CD4-positive, alpha-beta T cell treated with Interleukin-15 for 4 hours (primary cell): ENCODE results near the gene CIC.
"Not testable (repeated sequence)": the region's sequence is repeated elsewhere in the genome, so short reads cannot be mapped to it uniquely, and the experiment has no call there.

Source experiments
- DNase-seq: peaks from one replicate; pipeline ENCODE4 v3.0.0-alpha.2; 2020; ENCODE audit warnings: low spot score

Gene CIC

GRCh38 chr19:42333975-42334696, 65.1 kb downstream of the CIC start:
- DNase-seq: no peak

DNA sequence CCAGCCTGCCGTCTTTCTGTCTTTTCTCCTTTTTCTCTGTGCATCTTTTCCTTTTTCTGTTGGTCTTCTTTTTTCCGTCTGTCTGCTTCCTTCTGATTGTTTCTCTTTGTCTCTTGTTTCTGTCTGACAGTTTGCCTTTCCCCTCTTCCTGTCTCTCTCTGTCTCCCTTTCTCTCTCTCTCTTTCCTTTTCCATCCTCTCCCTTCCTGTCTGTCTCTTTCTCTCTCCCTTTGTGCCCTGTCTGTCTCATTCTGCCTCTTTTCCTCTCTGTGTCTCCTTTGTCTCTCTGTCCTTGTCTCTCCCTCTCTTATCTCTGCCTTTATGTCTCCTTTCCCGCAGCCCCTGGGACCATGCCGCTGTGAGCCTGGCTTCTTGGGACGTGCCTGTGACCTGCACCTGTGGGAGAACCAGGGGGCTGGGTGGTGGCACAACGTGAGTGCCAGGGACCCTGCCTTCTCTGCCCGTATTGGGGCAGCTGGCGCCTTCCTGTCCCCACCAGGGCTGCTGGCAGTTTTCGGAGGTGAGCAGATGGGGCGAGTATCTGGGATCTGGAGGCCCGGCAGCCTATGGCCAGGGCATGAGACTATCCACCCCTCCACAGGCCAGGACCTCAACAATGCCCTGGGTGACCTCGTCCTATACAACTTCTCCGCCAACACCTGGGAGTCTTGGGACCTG, 65.8 kb downstream of the CIC start:
- no peak for DNase-seq

GRCh38 chr19:42335374-42335936, 66.4 kb downstream of the CIC start:
- DNase-seq: no peak

DNA sequence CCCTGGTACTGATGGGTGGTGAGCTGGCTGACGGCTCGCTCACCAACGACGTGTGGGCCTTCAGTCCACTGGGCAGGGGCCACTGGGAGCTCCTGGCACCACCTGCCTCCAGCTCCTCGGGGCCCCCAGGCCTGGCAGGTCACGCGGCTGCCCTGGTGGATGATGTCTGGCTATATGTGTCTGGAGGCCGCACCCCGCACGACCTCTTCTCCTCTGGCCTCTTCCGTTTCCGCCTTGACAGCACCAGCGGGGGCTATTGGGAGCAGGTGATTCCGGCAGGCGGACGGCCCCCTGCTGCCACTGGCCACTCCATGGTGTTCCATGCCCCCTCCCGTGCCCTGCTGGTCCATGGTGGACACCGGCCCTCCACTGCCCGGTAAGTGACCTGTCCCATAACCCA, 66.9 kb downstream of the CIC start:
- DNase-seq: no peak

DNA sequence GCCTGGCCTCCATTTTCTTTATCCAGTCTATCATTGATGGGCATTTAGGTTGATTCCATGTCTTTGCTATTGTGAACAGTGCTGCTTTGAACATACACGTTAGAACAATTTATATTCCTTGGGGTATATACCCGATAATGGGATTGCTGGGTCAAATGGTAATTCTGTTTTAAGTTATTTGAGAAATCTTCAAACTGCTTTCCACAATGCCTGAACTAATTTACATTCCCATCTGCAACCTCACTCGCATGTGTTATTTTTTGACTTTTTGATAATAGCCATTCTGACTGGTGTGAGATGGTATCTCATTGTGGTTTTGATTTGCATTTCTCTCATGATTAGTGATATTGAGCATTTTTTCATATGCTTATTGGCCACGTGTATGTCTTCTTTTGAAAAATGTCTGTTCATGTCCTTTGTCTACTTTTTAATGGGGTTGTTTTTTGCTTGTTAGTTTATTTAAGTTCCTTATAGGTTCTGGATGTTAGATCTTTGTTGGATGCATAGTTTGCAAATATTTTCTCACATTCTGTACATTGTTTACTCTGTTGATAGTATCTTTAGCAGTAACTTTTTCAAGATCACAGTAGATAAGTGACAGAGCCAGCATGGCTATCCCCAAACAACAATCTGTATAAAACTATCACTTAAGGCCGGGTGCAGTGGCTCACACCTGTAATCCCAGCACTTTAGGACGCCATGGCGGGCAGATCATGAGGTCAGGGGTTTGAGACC, 70.2 kb downstream of the CIC start:
- not testable (repeated sequence) for DNase-seq

DNA sequence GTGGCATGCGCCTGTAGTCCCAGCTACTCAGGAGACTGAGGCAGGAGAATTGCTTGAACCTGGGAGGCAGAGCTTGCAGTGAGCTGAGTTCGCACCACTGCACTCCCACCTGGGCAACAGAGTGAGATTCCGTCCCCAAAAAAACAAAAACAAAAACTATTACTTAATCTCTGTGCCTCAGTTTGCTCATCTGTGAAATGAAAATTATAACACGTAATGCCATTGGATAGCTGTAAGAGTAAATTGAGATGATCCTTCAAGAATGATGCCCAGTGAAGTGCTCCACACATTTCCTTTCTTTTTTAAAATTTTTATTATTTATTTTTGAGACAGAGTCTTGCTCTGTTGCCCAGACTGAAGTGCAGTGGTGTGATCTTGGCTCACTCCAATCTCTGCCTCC, 70.9 kb downstream of the CIC start:
- not testable (repeated sequence) for DNase-seq

DNA sequence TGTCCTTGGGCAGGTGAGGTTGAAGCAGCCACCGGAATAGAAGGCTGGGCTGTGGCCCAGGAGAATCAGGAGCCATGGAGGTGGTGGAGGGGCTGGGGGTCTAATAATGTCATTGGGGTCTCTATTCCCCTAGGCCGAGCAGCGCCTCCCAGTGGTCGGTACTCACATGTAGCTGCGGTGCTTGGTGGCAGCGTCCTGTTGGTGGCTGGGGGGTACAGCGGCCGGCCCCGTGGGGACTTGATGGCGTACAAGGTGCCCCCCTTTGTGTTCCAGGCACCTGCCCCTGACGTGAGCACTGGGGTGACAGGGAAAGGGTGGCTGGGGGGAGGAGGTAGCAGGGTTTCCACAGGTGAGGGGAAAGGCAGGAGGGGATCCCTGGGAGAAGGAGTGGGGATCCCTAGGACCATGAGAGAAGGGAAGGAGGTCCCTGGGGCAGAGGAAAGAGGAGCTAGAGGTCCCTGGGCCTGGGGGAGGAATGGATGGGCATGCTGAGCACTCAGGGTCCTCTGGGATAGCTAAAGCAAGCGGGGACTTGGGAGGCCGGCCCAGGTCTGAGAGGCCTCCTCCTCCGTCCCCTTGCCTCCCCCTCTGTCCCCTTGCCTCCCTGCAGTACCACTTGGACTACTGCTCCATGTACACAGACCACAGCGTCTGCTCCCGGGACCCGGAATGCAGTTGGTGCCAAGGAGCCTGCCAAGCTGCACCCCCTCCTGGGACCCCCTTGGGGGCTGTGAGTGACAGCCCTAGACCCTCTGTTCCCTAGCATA, 74.5 kb downstream of the CIC start:
- DNase-seq: no peak

DNA sequence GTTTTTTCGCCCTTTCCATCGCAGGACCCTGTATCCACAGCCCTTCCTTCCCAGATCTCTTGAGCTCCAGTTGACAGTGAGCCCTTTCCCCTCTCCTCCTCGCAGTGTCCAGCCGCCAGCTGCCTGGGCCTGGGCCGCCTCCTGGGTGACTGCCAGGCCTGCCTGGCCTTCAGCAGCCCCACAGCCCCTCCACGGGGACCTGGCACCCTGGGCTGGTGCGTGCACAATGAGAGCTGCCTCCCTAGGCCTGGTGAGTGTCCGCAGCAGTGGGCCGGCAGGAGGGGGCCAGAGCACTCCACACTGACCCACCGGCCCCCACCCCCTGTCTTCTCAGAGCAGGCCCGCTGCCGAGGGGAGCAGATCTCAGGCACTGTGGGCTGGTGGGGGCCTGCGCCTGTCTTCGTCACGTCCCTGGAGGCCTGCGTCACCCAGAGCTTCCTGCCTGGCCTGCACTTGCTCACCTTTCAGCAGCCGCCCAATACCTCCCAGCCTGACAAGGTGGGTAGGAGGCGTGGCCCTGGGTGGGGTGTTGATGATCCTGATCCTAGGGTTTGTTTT, 75.4 kb downstream of the CIC start:
- no peak for DNase-seq
